B cell (primary cell): Measurements from ENCODE around the gene SLC35A2. TPM values are rescaled to one million over a fixed set of nuclear protein-coding genes. Genes with fewer than 3 reads are reported as not detected.
A peak's percentile ranks its signal among the peaks of the same experiment; 100 is the strongest.

Experiments used
- ATAC-seq: fragments of 200-7000 bp; cut with Tn5 transposase; one replicate; pipeline ENCODE4 v1.10.0; 2021; ENCODE audit warnings: low read depth, mild to moderate bottlenecking, moderate number of reproducible peaks, moderate library complexity
- CTCF ChIA-PET: fragments of 350-600 bp; sonication (Branson Sonifier 250); formaldehyde crosslinking; loops from one replicate; lab custom pipeline; 2021; ENCODE audit warnings: antibody characterized with exemption, inconsistent platforms; lab: Charles Lee
- POLR2A ChIA-PET: fragments of 350-600 bp; sonication (Branson Sonifier 250); formaldehyde crosslinking; loops from one replicate; lab custom pipeline; 2021; ENCODE audit warnings: antibody characterized with exemption; lab: Charles Lee
- DNase-seq: peaks from one replicate; pipeline ENCODE4 v3.0.0; 2013
- H2AFZ ChIP-seq: 2 replicates; pipeline ENCODE4 v1.6.1; 2012; ENCODE audit warnings: mild to moderate bottlenecking, low read depth, low read length; ENCODE audit not compliant: insufficient read depth, poor library complexity, severe bottlenecking
- H3K27ac ChIP-seq, 2 donors: 1 replicate in 1 of 2; 2 replicates in 1 of 2; pipeline ENCODE4 v1.5.1; 2012 to 2013; ENCODE audit warnings: low read length in 2 of 2, mild to moderate bottlenecking in 2 of 2, moderate library complexity in 1 of 2
- H3K27me3 ChIP-seq, 4 experiments: fragments of 200-600 bp in 1 of 4; sonication (generic) in 1 of 4; replicated peaks in 1 of 4; 1 replicate in 2 of 4; 2 replicates in 2 of 4; pipeline versions ENCODE4 v1.6.1 to v1.7.0; 2013 to 2016; ENCODE audit warnings: low read length in 3 of 4, mild to moderate bottlenecking in 2 of 4, mixed read lengths in 1 of 4, moderate library complexity in 1 of 4; ENCODE audit not compliant: insufficient read depth in 4 of 4, control insufficient read depth in 3 of 4; ENCODE audit errors: control extremely low read depth in 1 of 4
- H3K36me3 ChIP-seq, 2 experiments: replicated peaks in 1 of 2; 1 replicate in 1 of 2; 2 replicates in 1 of 2; pipeline versions ENCODE4 v1.6.1 to v1.7.1; 2013; ENCODE audit warnings: low read length in 1 of 2; ENCODE audit not compliant: insufficient read depth in 2 of 2, control insufficient read depth in 1 of 2; ENCODE audit errors: control extremely low read depth in 1 of 2, extremely low read depth in 1 of 2
- H3K4me1 ChIP-seq, 2 donors: fragments of 200-600 bp in 1 of 2; sonication (generic) in 1 of 2; 1 replicate in 1 of 2; 2 replicates in 1 of 2; pipeline versions ENCODE4 v1.5.1 to v1.6.1; 2013 to 2017; ENCODE audit warnings: low read length in 2 of 2; ENCODE audit not compliant: control insufficient read depth in 2 of 2, insufficient read depth in 2 of 2
- H3K4me2 ChIP-seq: replicated peaks from 2 replicates; pipeline ENCODE3; 2012; ENCODE audit warnings: mild to moderate bottlenecking, low read depth, low read length; ENCODE audit not compliant: poor library complexity, severe bottlenecking
- H3K4me3 ChIP-seq, 5 experiments: fragments of 200-600 bp in 1 of 5; sonication (generic) in 1 of 5; 1 replicate in 3 of 5; 2 replicates in 2 of 5; pipeline versions ENCODE4 v1.5.1 to v1.7.0; 2011 to 2016; ENCODE audit warnings: low read length in 4 of 5, mild to moderate bottlenecking in 4 of 5, low read depth in 2 of 5, control low read depth in 1 of 5, moderate library complexity in 1 of 5; ENCODE audit not compliant: insufficient read depth in 1 of 5; ENCODE audit errors: control extremely low read depth in 1 of 5, extremely low read depth in 1 of 5
- H3K79me2 ChIP-seq: fragments of 200-600 bp; sonication (generic); one replicate; pipeline ENCODE4 v1.6.0; 2016; ENCODE audit warnings: low read length; ENCODE audit not compliant: control insufficient read depth, insufficient read depth
- H3K9ac ChIP-seq: fragments of 200-600 bp; sonication (generic); 2 replicates; pipeline ENCODE4 v1.6.1; 2017; ENCODE audit warnings: mild to moderate bottlenecking, low read length, moderate library complexity
- H3K9me3 ChIP-seq, 3 donors: one replicate each; pipeline versions ENCODE4 v1.6.1 to v1.7.1; 2013; ENCODE audit warnings: low read length in 2 of 3; ENCODE audit not compliant: control insufficient read depth in 2 of 3, insufficient read depth in 1 of 3; ENCODE audit errors: control extremely low read depth in 1 of 3
- H4K20me1 ChIP-seq: 2 replicates; pipeline ENCODE4 v1.6.0; 2012; ENCODE audit warnings: mild to moderate bottlenecking, low read length; ENCODE audit not compliant: insufficient read depth, control insufficient read depth, poor library complexity, severe bottlenecking
- H3K27ac Mint-ChIP-seq: one replicate; pipeline ENCODE4 v1.8.0; 2021; ENCODE audit warnings: mixed read lengths
- H3K27me3 Mint-ChIP-seq: one replicate; pipeline ENCODE4 v1.8.0; 2021; ENCODE audit warnings: mixed read lengths
- H3K4me1 Mint-ChIP-seq: one replicate; pipeline ENCODE4 v1.8.0; 2021; ENCODE audit warnings: mixed read lengths
- H3K4me3 Mint-ChIP-seq: one replicate; pipeline ENCODE4 v1.8.0; 2021; ENCODE audit warnings: mixed read lengths
- H3K9me3 Mint-ChIP-seq: one replicate; pipeline ENCODE4 v1.8.0; 2022; ENCODE audit warnings: mixed read lengths; ENCODE audit not compliant: insufficient read depth
- EZH2 ChIP-seq: IDR thresholded peaks from 2 replicates; pipeline ENCODE4 v1.6.1; 2012; ENCODE audit warnings: borderline replicate concordance, low read depth, mild to moderate bottlenecking, moderate library complexity, low read length; ENCODE audit not compliant: insufficient read depth, poor library complexity, severe bottlenecking
- WGBS: methylation state at CpG from one replicate; pipeline ENCODE4 v1.1.5; 2013; ENCODE audit warnings: missing lambda C conversion rate; ENCODE audit not compliant: insufficient coverage; 5-methylcytosine and 5-hydroxymethylcytosine counted together
- intact Hi-C: fragments of 100-400 bp; cut with micrococcal nuclease; formaldehyde crosslinking; loops from one replicate; pipeline ENCODE4 v1.10.0; 2022
- polyA plus RNA-seq: library from polyadenylated mRNA; depleted of rRNA; stranded (reverse); fragments of >200 nt; gene quantifications from 2 replicates; pipeline ENCODE4 v1.2.3, GENCODE V29; 2012
- total RNA-seq, 2 donors: library from RNA; stranded (reverse); fragments of 120-200 nt in 1 of 2; gene quantifications; 1 replicate in 1 of 2; 2 replicates in 1 of 2; pipeline versions ENCODE4 v1.2.3 to v1.2.4, GENCODE V29; 2013 to 2022
- TF ChIP-seq, protein P1 (sequence below): fragments of 200-600 bp; IDR thresholded peaks from one replicate; pipeline ENCODE4 v1.8.0; 2022; ENCODE audit warnings: antibody characterized with exemption, mild to moderate bottlenecking

SLC35A2 gene
- total and polyA plus RNA-seq, 2 donors (not counting 1 experiment from before 2014, with no cell fraction given) = 19.1 to 22.0 TPM

DNA sequence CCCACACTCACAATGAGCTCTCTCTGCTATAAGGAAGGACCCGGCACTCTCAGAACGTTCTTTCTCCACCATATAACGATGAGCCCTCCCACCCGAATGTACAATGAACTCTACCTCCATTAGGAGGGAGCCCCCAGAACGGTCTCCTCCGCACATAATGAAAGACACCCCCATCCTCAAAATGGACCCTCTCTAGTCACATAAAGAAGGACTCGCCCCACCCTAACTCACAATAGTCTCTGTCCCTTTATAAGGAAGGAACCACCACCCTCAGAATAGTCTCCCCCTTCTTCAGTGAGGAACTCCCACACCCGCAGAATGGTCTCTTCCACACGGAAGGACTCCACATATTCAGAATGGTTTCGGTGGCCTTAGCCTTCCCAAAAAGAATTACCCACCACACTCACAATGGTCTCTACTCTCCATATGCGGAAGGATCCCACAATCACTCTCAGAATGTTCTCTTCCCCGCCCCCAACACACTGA, 477 bp downstream of the SLC35A2 start:
- Histone ChIP-seq H3K27ac (peak overlapping the region; percentile 86 to 90), H4K20me1 (peaks cover 29% of the 10 kb centered on the region), H3K36me3 (peaks cover 0 to 32% of the 10 kb centered on the region in 2 experiments), H2AFZ (peak overlapping the region; percentile 37), H3K9ac (peak overlapping the region; percentile 72), H3K27me3 (no peaks in the 10 kb centered on the region), H3K4me3 (peak overlapping the region; percentile 60 to 78 (median 66)), H3K79me2 (peaks cover 27% of the 10 kb centered on the region), H3K4me1 (peaks cover 23 to 42% of the 10 kb centered on the region in 2 donors), H3K9me3 (no peaks in the 10 kb centered on the region), H3K4me2 (peak overlapping the region; percentile 77)
- no peak for TF ChIP-seq EZH2
- TF ChIP-seq, protein P1, sequence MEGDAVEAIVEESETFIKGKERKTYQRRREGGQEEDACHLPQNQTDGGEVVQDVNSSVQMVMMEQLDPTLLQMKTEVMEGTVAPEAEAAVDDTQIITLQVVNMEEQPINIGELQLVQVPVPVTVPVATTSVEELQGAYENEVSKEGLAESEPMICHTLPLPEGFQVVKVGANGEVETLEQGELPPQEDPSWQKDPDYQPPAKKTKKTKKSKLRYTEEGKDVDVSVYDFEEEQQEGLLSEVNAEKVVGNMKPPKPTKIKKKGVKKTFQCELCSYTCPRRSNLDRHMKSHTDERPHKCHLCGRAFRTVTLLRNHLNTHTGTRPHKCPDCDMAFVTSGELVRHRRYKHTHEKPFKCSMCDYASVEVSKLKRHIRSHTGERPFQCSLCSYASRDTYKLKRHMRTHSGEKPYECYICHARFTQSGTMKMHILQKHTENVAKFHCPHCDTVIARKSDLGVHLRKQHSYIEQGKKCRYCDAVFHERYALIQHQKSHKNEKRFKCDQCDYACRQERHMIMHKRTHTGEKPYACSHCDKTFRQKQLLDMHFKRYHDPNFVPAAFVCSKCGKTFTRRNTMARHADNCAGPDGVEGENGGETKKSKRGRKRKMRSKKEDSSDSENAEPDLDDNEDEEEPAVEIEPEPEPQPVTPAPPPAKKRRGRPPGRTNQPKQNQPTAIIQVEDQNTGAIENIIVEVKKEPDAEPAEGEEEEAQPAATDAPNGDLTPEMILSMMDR = no peak
- CTCF ChIA-PET = interaction anchor here (0.8 to 1.5 kb wide), 4 partner anchors 19 to 263 kb away, joined by 4 to 5 read pairs (median 5); partner anchors contain the start of gene OTUD5
- no peaks in the 10 kb centered on the region for H3K27me3 Mint-ChIP-seq
- peak overlapping the region; percentile 88 for H3K27ac Mint-ChIP-seq
- ATAC-seq (peak; percentile 10), DNase-seq (no peak)
- 0% methylated on average over 8 of the region's 12 CpGs for WGBS
- H3K4me1 Mint-ChIP-seq = peaks cover 45% of the 10 kb centered on the region
- intact Hi-C loops = loop anchor here (1.0 to 10.0 kb wide), 4 partner anchors 14 to 1696 kb away; partner anchors contain the start of genes CDK16, ELK1, PQBP1 and SUV39H1
- POLR2A ChIA-PET = interaction anchor here (1.2 to 2.6 kb wide), 5 partner anchors 8 to 46 kb away, joined by 3 to 29 read pairs (median 6); partner anchors contain the start of gene OTUD5
- peak overlapping the region; percentile 86 for H3K4me3 Mint-ChIP-seq
- H3K9me3 Mint-ChIP-seq = no peaks in the 10 kb centered on the region

DNA sequence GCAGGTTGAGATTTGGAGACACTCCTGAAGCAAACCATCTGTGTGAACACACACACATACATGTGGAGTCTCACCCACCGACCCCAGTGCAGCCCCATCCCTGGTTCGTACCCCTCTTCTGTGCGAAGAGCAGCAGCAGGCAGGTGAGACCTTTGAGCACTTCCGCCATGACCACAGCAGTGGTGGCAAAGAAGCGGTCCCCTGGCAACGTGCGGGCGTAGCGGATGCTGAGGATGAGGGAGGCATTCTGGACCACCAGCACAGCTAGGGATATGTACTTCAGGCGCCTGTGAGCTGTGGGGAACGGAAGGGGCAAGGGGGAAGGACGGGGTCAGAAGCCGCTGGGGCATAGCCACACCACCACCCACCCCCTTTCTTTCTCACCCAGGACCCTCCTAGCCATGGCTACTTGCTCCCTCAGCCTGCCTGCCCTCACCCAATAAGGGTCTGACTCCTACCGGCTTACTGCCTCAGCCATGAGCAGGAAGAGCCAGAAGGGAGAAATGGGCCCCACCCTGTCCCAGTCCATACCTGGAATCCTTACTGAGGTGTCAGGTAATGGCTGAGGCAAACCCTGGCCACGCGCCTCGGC, 1.6 kb downstream of the SLC35A2 start:
- DNase-seq (no peak), ATAC-seq (no peak)
- H3K4me3 Mint-ChIP-seq = no peak overlapping the region
- no peak overlapping the region for H2AFZ ChIP-seq
- H3K27ac ChIP-seq = no peak overlapping the region
- intact Hi-C loops = loop anchor here (10.0 kb wide), 2 partner anchors 1255 to 1695 kb away; partner anchors contain the start of genes CDK16, ELK1 and UXT
- H3K9me3 Mint-ChIP-seq = no peaks in the 10 kb centered on the region
- POLR2A ChIA-PET = interaction anchor here (2.1 kb wide), 1 partner anchor 18 kb away, joined by 6 read pairs; no protein-coding TSS in a partner anchor
- H3K79me2 ChIP-seq = peaks cover 16% of the 10 kb centered on the region
- no peaks in the 10 kb centered on the region for H3K9me3 ChIP-seq
- no peak overlapping the region for H3K4me3 ChIP-seq
- H4K20me1 ChIP-seq = peaks cover 17% of the 10 kb centered on the region
- H3K27me3 Mint-ChIP-seq = no peaks in the 10 kb centered on the region
- no peak overlapping the region for H3K4me2 ChIP-seq
- no peak for TF ChIP-seq EZH2
- TF ChIP-seq, protein P1 = no peak
- peaks cover 0 to 21% of the 10 kb centered on the region in 2 experiments for H3K36me3 ChIP-seq
- peaks cover 12 to 31% of the 10 kb centered on the region in 2 donors for H3K4me1 ChIP-seq
- H3K27me3 ChIP-seq = no peaks in the 10 kb centered on the region
- H3K27ac Mint-ChIP-seq = no peak overlapping the region
- H3K9ac ChIP-seq = no peak overlapping the region
- whole genome bisulfite sequencing = 95% methylated on average over 4 of the region's 17 CpGs
- peaks cover 36% of the 10 kb centered on the region for H3K4me1 Mint-ChIP-seq
- CTCF ChIA-PET = no interaction called here
